GM18520 (cell line): Measurements from ENCODE around the gene ARHGAP8.
"Not testable (repeated sequence)": the region's sequence is repeated elsewhere in the genome, so short reads cannot be mapped to it uniquely, and the experiment has no call there.

Experiments
- ATAC-seq: cut with Tn5 transposase; IDR thresholded peaks from one replicate; pipeline ENCODE4 v1.9.1; 2021; ENCODE audit not compliant: unreplicated experiment

ARHGAP8 gene

GRCh38 chr22:44825310-44826150 lies 73.2 kb downstream of the ARHGAP8 start:
- no peak for ATAC-seq

DNA sequence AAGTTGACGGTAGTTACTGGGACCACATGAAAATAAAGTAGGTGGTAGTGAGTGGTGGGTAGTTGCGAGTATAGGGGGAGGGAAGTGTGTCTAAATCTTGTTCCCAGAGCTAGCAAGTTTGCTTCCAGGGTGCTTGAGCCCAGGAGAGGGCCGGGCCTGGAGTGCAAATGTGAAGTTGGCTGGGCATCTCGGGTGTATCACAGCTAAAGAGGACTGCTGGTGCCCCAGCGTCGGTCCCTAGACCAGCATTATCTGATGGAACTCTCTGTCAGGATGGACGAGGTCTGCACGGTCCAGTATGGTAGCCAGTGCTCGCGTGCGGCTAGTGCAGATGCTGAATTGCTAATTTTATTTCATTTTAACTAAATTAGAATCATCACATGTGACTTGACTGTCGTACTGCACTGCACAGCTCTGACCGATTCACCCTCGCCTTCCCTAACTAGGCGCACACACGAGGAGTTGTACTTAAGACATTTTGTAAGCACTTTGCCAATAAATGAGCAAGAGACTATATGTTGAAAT lies 75.4 kb downstream of the ARHGAP8 start:
- ATAC-seq: no peak

DNA sequence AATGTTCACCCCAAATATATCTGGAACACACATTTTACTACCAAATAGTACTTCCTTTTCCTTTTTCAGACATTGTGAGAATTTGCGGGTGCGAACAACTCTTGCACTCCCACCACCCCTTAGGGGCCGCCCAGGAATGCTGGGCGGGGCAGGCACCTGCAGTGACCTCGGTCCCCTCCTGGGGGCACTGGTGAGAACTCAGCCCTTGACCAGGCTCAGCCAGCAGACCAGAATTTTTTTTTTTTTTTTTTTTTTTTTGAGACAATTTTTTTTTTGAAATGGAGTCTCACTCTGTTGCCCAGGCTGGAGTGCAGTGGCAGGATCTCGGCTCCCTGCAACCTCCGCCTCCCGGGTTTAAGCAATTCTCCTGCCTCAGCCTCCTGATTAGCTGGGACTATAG lies 75.8 kb downstream of the ARHGAP8 start:
- ATAC-seq: no peak

GRCh38 chr22:44831885-44832284 lies 79.5 kb downstream of the ARHGAP8 start:
- no peak for ATAC-seq

DNA sequence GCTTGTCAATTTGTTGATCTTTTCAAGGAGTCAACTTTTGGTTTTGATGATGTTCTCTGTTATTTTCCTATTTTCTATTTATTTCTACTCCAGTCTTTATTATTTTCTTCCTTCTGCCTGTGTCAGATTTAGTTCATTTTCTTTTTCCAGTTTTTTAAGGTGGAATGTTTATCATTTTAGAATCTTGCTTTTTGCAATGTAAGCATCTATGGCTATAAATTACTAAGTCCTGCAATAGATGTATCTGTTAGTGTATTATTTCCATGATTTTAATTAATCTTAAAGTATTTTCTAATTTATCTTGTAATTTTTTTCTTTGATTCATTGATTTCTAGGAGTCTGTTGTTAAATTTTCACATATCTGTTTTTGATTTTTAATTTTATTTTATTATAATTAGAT lies 81.7 kb downstream of the ARHGAP8 start:
- ATAC-seq: no peak

DNA sequence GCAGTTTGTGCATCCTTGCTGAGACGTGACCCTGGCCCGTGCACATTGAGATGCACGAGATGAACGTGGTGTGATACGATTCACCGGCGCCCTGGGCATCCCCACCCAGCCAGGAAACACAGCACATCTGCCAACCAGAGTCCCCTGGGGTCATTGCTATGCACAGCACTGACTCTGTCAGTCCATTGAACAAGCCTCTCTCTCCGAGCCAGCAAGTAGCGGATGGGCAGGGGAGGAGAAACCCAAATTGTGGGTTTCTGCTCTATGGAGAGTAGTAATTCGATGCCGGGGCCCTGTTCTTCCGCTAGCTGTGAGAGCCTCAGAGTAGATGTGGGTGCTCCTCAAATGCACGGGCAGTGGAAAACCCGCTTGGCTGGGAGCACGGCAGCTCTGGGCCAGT lies 85.1 kb downstream of the ARHGAP8 start:
- no peak for ATAC-seq

- ATAC-seq: no peak
These were observed 86.1 kb downstream of the ARHGAP8 start for GRCh38 chr22:44838316-44839016.

GRCh38 chr22:44839061-44839460 lies 86.7 kb downstream of the ARHGAP8 start:
- ATAC-seq: no peak

- ATAC-seq: no peak
These were observed 87.3 kb downstream of the ARHGAP8 start for GRCh38 chr22:44839721-44840120.

DNA sequence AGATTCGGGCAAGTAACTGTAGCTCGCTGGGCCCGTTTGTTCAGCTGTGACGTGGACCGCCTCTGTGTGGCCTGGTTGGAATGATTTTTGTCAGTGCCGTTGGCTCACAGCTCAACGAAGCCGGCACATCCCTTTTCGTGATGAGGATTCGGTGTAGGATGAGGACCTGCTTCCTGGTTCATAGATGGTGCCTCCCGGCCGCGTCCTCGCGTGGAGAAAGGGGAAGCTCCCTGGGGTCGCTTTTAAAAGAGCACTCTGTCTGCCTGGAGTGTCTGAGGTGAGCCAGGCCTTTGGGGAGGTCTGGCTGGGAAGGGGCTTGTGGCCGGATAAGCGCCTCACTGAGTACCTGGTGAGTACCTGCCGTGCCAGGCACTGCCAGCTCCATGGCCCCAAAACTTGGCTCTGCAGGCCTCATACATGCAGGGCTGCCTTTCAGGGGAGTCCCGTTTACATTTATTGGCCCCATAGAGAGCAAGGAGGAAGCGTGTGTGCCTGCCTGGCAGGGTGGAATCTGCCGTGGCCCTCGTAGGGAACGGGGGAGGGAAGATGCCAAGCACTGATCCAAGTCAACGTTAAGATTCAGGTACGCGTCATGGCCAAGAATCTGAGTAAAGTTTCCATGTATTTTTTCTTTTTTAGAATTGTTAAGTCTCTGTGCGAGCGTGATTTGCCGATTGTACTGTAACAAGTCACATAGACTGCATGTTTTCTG lies 88.4 kb downstream of the ARHGAP8 start:
- no peak for ATAC-seq

GRCh38 chr22:44842417-44842816 lies 90.0 kb downstream of the ARHGAP8 start:
- no peak for ATAC-seq

DNA sequence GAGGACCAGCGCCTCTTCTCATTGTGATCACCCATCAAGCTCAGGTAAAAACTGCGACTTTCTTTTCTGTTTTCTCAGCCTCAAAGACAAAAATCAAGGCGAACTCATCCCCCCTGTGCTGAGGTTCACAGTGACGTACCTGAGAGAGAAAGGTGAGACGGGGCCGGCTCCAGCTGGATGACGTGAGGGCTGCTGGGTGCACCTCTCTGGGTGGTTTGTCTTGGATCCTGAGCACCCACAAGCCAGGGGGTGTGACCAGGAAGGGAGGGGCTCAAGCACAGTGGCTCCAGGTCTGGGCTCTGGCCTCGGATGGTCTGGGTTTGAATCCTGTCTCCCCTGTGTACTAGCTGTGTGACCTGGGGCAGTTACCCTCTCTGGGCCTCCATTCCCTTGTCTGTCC lies 92.8 kb downstream of the ARHGAP8 start:
- ATAC-seq: no peak

DNA sequence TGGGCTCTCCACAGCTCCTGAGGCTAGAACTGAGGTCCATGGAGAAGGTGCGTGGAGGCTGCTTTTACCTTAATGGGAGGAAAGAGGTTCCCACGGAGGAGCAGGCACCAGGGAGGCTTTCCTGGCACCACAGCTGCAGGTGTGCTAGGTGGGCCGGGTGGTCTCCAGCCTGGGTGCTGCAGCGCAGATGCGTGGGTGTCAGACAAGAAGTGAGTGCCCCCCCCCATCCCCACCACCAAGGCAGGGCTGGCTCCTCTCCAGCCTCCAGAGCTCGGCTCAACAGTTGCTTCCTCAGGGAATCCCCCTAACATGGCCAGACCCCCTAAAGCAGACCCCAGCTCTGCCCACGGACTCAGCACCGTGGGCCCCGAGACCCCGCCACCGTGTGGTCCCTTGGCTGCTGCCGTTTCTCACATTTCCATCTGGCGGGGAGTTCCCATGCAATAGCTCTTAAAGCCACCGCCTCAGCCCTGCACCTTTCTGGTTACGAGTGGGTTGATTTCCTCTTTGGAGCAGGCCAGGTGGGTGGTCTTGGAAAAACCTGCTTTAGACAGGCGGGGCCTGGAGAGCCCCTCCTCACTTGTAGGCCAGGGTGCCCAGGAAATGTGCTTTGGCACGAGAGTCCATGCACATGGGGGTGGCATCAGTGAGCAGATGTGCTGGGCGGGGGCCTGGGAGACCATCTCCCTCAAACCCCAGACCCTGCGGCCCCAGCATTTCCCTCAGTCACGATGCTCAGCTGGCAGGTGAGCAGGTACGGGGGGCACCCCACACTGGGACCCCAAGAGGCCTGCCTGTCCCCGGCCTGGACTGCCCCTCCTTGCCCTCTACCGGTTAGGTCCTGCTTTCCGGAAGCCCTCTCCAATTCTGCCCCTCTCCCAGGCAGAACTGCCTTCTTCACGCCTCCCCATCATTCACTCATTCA lies 93.7 kb downstream of the ARHGAP8 start:
- ATAC-seq: no peak

DNA sequence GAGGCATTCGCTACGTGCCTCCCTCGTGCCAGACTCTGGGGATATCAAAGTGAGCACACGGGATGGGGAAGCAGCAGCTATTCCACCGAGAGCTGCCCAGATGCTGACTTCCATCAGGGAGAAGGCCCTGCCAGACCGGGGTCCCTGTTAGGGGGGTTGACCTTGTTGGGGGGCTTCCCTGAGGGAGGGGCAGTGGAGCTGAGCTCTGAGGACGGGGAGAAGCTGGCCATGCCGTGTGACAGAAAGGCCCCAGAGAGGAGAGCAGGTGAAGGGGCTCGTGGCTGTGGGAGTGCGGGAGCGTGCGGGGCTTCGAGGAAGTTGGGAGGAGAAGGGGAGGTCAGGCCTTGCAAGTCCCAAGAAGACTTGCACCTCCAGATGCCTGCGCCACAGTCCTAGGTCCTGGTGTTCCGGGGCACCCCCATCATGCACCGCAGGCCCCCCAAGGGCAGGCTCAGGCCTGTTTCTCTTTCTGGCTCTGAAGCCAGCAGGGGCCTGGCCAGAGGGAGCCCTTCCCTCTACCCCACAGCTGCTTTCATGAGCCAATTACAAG lies 94.4 kb downstream of the ARHGAP8 start:
- no peak for ATAC-seq

DNA sequence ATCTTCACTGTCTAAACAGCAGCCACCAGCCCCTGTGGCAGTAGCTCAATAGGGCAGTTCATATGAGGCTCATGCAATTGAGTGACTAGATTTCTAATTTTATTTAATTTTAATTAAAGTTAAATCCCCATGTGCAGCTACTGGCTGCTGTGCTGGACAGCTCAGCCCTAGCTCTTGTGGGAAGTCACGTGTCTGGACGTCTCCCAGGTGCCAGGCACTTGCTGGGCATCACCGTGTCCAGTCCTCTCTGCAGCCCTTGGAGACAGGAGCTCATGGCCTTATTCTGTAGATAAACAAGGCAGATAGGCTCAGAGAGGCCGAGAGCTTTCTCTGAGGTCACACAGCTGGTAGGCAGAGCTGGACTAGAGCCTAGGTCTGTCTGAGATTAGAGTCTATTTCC lies 95.0 kb downstream of the ARHGAP8 start:
- ATAC-seq: no peak

DNA sequence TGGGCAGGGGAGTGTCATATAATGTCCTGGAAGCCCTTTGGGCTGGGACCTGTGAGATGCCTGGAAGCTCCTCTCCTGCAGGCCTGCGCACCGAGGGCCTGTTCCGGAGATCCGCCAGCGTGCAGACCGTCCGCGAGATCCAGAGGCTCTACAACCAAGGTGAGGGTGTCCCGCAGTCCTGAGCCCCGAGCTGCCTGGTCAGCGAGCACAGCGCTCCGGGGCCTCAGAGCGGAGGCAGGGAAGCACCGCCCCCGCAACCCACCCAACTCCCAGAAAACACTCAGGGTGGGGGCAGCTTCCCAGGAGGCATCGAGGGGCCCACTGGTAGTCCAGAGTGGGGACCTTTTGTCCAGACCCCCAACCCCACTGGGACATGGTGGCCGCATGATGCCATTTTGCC lies 95.5 kb downstream of the ARHGAP8 start:
- no peak for ATAC-seq

DNA sequence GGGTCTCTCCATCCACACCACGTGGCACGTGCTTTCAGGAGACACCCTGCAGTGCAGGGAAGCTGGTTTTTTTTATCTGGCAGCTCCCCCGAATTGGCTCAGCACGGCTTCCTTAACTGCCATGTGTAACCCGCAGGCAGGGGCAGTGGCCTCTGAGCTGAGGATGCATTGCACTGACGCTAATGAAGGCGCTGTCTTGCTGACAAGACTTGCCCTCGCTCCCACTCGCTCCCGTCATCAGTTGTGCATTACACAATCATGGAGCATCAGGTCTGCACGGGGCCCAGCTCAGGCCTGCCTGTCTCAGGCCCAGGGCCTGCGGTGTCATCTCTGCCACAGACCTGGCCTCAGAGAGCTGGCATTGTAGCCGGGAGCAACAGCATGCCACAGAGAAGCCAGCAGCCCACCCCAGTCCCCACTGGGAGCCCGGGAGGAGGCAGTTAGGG lies 95.9 kb downstream of the ARHGAP8 start:
- ATAC-seq: no peak

DNA sequence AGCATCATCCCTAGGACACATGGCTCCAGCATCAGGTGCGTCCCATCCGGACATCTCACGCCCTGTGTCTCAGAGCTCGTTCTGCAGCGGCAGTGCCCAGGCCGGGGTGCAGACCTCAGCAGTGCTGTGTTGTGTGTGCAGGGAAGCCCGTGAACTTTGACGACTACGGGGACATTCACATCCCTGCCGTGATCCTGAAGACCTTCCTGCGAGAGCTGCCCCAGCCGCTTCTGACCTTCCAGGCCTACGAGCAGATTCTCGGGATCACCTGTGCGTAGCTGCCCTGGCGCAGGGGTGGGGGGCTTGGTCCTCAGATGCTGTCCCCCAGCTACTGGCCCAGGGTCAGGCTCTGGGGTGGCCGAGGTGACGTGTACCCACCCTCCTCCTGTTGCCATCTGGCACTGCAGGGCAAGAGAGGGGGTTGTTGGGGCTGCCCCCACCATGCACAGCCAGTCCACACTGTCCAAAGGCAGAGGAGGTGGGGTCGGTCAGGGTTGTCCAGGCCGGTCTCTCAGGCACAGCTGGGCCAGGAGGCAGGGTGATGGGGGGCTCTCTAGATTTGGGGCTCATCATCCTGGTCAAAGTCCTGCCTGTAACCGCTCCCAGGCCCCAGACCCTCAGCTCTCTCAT lies 96.5 kb downstream of the ARHGAP8 start:
- ATAC-seq: no peak

DNA sequence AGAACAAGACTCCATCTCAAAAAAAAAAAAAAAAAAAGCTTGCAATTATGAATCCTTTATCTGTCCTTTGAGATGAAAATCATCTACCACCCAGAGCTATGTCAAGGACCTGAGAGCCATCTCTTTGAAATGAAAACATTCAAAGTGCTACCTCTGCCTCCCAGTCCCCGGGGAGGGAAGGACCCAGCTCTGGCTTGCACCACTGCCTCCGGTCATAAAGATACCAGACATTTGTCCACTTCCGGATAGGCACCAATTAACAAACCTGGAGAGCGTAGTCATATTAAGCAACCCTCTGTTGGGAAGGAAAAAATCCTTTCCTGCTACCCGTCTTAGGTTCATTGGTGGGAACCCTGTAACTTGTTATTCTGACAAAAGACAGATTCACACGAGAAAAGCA lies 98.6 kb downstream of the ARHGAP8 start:
- ATAC-seq: no peak

DNA sequence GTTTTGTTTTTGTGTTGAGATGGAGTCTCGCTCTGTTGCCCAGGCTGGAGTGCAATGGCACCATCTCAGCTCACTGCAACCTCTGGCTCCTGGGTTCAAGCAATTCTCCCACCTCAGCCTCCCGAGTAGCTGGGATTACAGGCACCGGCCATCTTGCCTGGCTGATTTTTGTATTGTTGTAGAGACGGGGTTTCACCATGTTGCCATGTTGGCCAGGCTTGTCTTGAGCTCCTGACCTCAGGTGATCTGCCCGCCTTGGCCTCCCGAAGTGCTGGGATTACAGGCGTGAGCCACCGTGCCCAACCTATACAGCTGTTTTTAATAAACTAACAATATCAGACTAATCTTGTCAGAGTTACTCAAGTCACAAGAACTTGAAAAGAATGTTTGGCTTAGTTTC lies 102.3 kb downstream of the ARHGAP8 start:
- ATAC-seq: not testable (repeated sequence)
